Stimulated activated CD4-positive, alpha-beta T cell treated with anti-CD3 and anti-CD28 coated beads, Interleukin-4, amount 100 ng/mL, for 48 hours (primary cell): ENCODE data around the gene BRD8.

Experiments used
- DNase-seq, 2 donors: peaks; one replicate each; pipeline ENCODE4 v3.0.0-alpha.2; 2020; ENCODE audit warnings: low read depth in 2 of 2

The BRD8 gene

DNA sequence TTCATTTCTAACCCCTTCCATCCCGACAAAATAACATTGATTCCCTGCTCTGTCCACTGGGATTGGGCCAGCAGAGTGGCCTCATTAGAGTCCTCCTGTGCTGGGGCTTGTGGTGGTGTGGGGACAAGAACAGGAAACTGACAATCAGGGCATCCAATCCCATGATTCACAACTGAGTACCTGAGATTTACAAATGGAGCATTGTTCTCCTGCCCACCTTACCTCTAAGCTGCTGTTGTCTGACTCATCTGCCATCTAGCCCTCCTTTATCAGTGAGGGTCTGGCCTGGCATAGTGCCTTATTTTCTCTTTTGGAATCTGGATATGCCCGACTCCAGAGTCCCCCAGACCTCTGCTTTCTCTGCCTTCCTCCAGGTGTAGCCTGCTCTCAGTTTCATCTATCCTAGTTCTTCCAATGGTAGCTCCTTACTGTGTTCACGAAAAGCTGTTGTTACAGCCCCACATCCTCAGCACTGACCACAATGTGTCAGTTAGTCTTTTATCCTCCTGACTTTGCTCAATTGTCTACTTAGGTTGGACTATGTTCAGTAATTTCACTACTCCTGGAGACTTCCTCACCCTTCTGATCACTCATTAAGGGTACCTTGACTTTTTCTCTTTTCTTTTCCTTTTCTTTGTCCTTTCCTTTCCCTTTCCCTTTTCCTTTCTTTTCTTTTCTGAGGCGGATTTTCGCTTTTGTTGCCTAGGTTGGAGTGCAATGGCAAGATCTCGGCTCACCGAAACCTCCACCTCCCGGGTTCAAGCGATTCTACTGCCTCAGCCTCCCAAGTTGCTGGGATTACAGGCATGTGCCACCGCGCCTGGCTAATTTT lies 81.2 kb downstream of the BRD8 start:
- no peak for DNase-seq

DNA sequence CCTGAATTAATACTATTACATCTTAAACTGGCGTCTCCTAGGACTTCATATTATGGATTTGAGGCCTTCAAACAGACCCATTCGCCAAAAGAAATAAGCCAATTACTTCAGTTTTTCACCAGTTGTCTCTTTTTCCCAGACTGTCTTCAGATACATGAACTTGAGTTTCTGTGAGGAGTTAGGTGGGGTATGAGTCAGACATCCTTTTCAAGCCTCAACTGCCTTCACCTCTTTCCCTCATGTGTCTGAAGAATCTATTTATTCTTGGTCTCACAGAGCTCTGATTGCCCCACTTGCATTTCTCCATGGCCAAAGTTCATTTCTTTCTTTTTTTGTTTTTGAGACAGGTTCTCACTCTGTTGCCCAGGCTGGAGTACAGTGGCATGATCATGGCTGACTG lies 82.1 kb downstream of the BRD8 start:
- no peak for DNase-seq

DNA sequence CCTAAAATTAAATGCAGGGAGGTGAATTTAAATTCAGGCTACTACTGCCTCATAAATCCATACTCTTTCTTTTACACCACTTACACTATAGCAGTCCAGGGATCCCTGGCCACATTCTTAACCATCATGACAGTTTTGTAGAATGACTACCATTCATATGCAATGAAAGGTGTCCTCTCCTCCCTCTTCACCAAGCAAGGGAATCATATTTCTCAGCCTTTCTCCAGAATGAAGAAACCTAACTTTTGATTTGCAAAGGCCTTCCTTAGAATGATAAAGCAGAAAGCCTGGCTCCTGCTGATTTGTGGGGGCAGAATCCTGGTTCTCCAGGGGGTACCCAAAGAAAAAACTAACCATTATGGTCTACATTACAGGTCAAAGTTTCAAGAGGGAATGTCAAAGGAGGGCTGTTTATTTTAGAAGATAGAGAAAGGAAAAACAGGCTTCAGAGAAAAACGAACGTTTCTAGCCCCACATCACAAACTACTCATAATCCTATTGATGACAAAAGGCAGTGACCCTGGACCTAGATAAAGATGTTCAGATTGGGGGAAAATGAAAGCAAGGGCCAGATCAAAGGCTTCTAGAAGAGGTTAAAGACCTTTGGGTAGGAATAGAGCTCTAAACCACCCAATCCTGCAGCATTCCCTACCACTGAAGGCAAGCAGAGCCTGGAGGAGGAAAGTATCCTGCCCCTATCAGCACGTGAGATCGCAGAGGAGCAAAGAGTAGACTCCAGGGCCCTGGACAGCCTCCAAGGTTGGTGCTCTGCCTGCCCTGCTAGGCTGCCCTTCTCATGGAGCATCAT lies 83.1 kb downstream of the BRD8 start:
- DNase-seq: no peak

DNA sequence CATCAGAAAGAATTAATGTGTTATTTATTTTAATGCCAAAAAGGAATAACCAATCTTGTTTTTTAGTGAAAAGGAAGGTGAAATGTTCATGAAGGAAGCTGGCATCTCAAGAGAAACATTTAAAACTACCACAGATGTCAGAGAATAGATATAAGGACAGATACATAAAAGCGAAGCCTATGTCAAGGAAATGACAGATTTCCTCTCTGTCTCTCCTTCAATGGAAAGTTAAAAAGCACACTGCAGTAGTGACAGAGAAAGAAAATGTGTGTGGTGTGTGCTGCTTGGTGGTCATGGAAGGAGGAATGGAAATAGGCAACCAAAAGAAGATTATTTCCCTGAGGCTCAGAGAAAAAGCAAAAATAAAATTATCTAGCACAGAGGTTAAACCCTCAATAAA lies 85.4 kb downstream of the BRD8 start:
- no peak for DNase-seq

DNA sequence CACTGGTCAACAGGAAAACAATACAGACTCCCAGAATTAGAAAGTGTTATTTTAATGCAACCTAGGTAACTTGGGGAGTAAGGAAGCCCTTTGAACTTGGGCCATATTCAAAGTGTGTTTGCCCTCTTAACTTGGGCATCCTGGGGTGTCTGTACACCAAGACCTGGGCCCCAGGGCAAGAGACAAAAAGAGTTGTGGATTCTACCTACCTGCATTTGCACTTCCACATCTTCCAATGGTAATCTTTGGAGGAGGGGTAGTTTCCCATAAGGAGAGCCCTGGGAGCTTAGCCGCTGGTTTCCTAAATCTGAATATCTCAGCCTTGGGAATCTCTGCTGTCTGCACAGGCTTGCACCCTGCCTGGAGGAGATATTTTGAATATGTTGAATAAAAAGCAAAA lies 86.1 kb downstream of the BRD8 start:
- DNase-seq: no peak

DNA sequence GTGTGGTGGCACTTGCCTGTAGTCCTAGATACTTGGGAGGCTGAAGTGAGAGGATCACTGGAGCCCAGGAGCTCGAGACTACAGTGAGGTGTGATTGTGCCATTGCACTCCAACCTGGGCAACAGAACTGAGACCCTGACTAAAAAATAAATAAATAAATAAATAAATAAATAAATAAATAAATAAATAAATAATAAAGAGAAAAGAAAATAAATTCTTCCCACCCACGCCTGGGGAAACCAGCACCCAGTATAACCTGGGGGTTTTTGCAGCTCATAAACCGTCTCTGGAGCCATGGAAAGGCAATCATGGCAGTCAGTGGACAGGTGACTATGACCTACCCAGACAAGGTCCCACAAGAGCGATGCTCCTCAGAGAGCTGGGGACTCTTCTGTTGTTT lies 86.7 kb downstream of the BRD8 start:
- DNase-seq: no peak
